Amygdala (tissue), 56 donors: ENCODE results near the gene GPR148.

Experiments used
- DNase-seq, 56 donors: peaks; one replicate each; lab custom pipeline; 2025; lab: John Stamatoyannopoulos, UW

The GPR148 gene

GRCh38 chr2:130744287-130745117 lies 15.6 kb downstream of the GPR148 start:
- DNase-seq, result no peak

- no peak for DNase-seq
Measured at GRCh38 chr2:130749078-130749477, 20.2 kb downstream of the GPR148 start.

GRCh38 chr2:130749641-130750040 lies 20.8 kb downstream of the GPR148 start:
- DNase-seq, result no peak

GRCh38 chr2:130754811-130755210 lies 25.9 kb downstream of the GPR148 start:
- DNase-seq, result no peak

- peak in 6 of 56 donors; percentile 14 to 47 (median 33) for DNase-seq
Measured at GRCh38 chr2:130755256-130756052, 26.6 kb downstream of the GPR148 start, which contains the start of gene AMER3. Gene AMER3 (plus strand): TSS chr2:130755540. CDS start chr2:130762073, 6,533 bp downstream.

- peak in 2 of 56 donors; percentile 34 to 40 for DNase-seq
Measured at GRCh38 chr2:130756053-130756873, 27.4 kb downstream of the GPR148 start.

- DNase-seq, result no peak
Measured at GRCh38 chr2:130756874-130757668, 28.2 kb downstream of the GPR148 start.

- no peak for DNase-seq
Measured at GRCh38 chr2:130759906-130760753, 31.3 kb downstream of the GPR148 start.

GRCh38 chr2:130760754-130761751 lies 32.2 kb downstream of the GPR148 start:
- no peak for DNase-seq

- DNase-seq, result no peak
Measured at GRCh38 chr2:130762031-130762909, 33.4 kb downstream of the GPR148 start.

GRCh38 chr2:130762910-130763385 lies 34.1 kb downstream of the GPR148 start:
- no peak for DNase-seq

GRCh38 chr2:130763405-130763804 lies 34.5 kb downstream of the GPR148 start:
- DNase-seq, result no peak

- DNase-seq, result no peak
Measured at GRCh38 chr2:130764035-130764820, 35.4 kb downstream of the GPR148 start.

- no peak for DNase-seq
Measured at GRCh38 chr2:130764821-130765115, 35.9 kb downstream of the GPR148 start.

GRCh38 chr2:130765464-130765863 lies 36.6 kb downstream of the GPR148 start:
- no peak for DNase-seq

- no peak for DNase-seq
Measured at GRCh38 chr2:130766037-130766436, 37.2 kb downstream of the GPR148 start.
